HepG2 (cell line): ENCODE measurements around the gene POLDIP3. TPM values are rescaled to one million over a fixed set of nuclear protein-coding genes. Genes with fewer than 3 reads are reported as not detected.

Experiments
- BCL6 ChIP-seq: IDR thresholded peaks from 2 replicates; pipeline ENCODE4 v1.6.1; 2016; ENCODE audit warnings: missing genetic modification reagents, missing compliant biosample characterization
- MIXL1 ChIP-seq: IDR thresholded peaks from 2 replicates; pipeline ENCODE4 v1.6.1; 2016
- RFXAP ChIP-seq: sonication (generic); formaldehyde crosslinking; IDR thresholded peaks from 2 replicates; pipeline ENCODE4 v1.4.0; 2020; ENCODE audit warnings: missing genetic modification reagents, borderline replicate concordance
- SMAD1 ChIP-seq: sonication (generic); formaldehyde crosslinking; IDR thresholded peaks from 2 replicates; pipeline ENCODE4 v1.4.0; 2020; ENCODE audit warnings: missing genetic modification reagents, low read depth, mild to moderate bottlenecking, borderline replicate concordance
- SRF ChIP-seq: IDR thresholded peaks from 2 replicates; pipeline ENCODE4 v1.6.1; 2011; ENCODE audit warnings: mild to moderate bottlenecking, low read depth, low read length, moderate library complexity
- TBX2 ChIP-seq: sonication (generic); formaldehyde crosslinking; IDR thresholded peaks from 2 replicates; pipeline ENCODE4 v1.5.0; 2020; ENCODE audit warnings: missing genetic modification reagents, mild to moderate bottlenecking, borderline replicate concordance
- YEATS2 ChIP-seq: sonication (generic); formaldehyde crosslinking; IDR thresholded peaks from 2 replicates; pipeline ENCODE4 v1.4.0; 2020; ENCODE audit warnings: missing genetic modification reagents, borderline replicate concordance
- ZNF235 ChIP-seq: sonication (generic); formaldehyde crosslinking; IDR thresholded peaks from 2 replicates; pipeline ENCODE4 v1.8.1; 2023; ENCODE audit warnings: mild to moderate bottlenecking, missing genetic modification reagents, borderline replicate concordance
- ZNF333 ChIP-seq: sonication (generic); formaldehyde crosslinking; IDR thresholded peaks from 2 replicates; pipeline ENCODE4 v1.4.0; 2020; ENCODE audit warnings: mild to moderate bottlenecking, missing genetic modification reagents, borderline replicate concordance
- ZNF619 ChIP-seq: sonication (generic); formaldehyde crosslinking; IDR thresholded peaks from 2 replicates; pipeline ENCODE4 v1.4.0; 2020; ENCODE audit warnings: mild to moderate bottlenecking, missing genetic modification reagents
- ZNF674 ChIP-seq: sonication (generic); formaldehyde crosslinking; IDR thresholded peaks from 2 replicates; pipeline ENCODE4 v1.5.0; 2020; ENCODE audit warnings: low read depth, mild to moderate bottlenecking, missing genetic modification reagents
- ZNF775 ChIP-seq: sonication (generic); formaldehyde crosslinking; IDR thresholded peaks from 2 replicates; pipeline ENCODE4 v1.4.0; 2020; ENCODE audit warnings: missing genetic modification reagents, mild to moderate bottlenecking, moderate library complexity, borderline replicate concordance
- polyA plus RNA-seq, 8 experiments: library from polyadenylated mRNA; depleted of rRNA in 3 of 8; stranded (reverse) in 7 of 8; unstranded in 1 of 8; fragments of >200 nt; fragmentation: Illumina TruSeq in 4 of 8; extraction: Trizol in 4 of 8; gene quantifications; 2 replicates each; pipeline versions ENCODE4 v1.2.1 to v1.2.3, GENCODE V29; 2011 to 2016; ENCODE audit warnings: low read depth in 4 of 8, missing spikeins in 1 of 8, mixed read lengths in 1 of 8; ENCODE audit not compliant: insufficient read depth in 1 of 8
- total RNA-seq, 5 experiments: library from RNA; depleted of rRNA; stranded (reverse); fragments of >200 nt; fragmentation: Illumina TruSeq; extraction: Trizol; gene quantifications; 2 replicates each; pipeline ENCODE4 v1.2.3, GENCODE V29; 2016; ENCODE audit warnings: low read depth in 1 of 5
- TF ChIP-seq, protein P1 (sequence below): sonication (generic); formaldehyde crosslinking; IDR thresholded peaks from 2 replicates; pipeline ENCODE4 v1.5.0; 2020; ENCODE audit warnings: mild to moderate bottlenecking, missing genetic modification reagents, borderline replicate concordance
- TF ChIP-seq, protein P2 (sequence below): sonication (generic); formaldehyde crosslinking; IDR thresholded peaks from 2 replicates; pipeline ENCODE4; 2020; ENCODE audit warnings: missing genetic modification reagents, mild to moderate bottlenecking, borderline replicate concordance
- TF ChIP-seq, protein P3 (sequence below): sonication (generic); formaldehyde crosslinking; IDR thresholded peaks from 2 replicates; pipeline ENCODE4 v1.4.0; 2020; ENCODE audit warnings: mild to moderate bottlenecking, missing genetic modification reagents
- TF ChIP-seq, protein P4 (sequence below): conservative IDR thresholded peaks from 2 replicates; pipeline ENCODE4 v1.6.1; 2018; ENCODE audit warnings: missing genetic modification reagents
- TF ChIP-seq, protein P5 (sequence below): sonication (generic); formaldehyde crosslinking; IDR thresholded peaks from 2 replicates; pipeline ENCODE4 v1.4.0; 2020; ENCODE audit warnings: missing genetic modification reagents, borderline replicate concordance

Gene POLDIP3
- total and polyA plus RNA-seq, 2 of the 13 experiments (the other 11 are each of a cell fraction or from before 2014, with no cell fraction given): 45.8 to 47.4 TPM

DNA sequence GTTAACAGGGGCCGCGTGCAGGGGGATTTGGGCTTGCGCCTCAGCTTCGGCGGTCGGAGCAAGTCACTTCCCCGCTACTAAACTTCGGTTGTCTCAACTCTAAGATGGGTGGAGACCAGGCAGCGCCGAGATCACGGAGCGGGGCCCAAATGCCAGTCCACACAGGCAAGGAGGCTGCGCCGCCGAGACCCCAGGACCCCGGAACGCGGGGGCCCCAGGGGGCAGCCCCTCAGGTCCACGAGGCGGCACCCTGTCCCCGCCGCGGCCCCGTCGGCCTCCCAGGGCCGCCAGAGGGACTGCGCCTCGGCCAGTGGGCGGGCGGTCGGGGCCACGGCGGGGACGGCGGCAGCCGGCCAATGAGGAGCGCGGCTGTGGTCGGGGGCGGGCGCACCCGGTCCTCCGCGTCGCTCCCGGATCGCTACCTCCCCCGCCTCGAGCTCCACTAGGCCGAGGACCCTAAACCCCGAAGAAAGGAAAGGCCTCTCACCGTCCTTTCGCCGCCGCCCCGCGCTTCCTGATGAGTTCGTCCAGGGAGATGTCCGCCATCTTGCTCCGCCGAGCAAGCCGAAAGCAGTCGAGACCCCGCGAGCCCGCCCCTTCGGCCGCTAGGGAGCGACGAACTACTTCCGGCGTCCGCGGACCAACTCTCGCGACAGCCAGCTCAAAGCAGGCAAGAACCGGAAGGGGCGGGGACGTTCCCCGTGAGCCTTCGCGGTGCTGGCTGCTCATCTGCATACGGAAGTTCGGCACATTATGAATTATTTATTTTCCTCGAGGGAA lies at the start of gene POLDIP3 (continued):
- TF ChIP-seq BCL6 (CRISPR knock-in tag) (no peak), MIXL1 (CRISPR knock-in tag) (no peak), RFXAP (CRISPR knock-in tag) (peak; percentile 17; the same call in 1 of the 2 replicates), ZNF619 (CRISPR knock-in tag) (peak; percentile 28; the same call in 1 of the 2 replicates), SMAD1 (CRISPR knock-in tag) (no peak), ZNF674 (peak; percentile 54; the same call in 1 of the 2 replicates), TBX2 (CRISPR knock-in tag) (peak; percentile 70), ZNF235 (CRISPR knock-in tag) (0 out of 2 replicates have a peak, but pooled peaks have one; percentile 1), ZNF333 (peak; percentile 6; the same call in 1 of the 2 replicates), ZNF775 (CRISPR knock-in tag) (0 out of 2 replicates have a peak, but pooled peaks have one; percentile 6), SRF (no peak), YEATS2 (CRISPR knock-in tag) (peak; percentile 91)
- TF ChIP-seq, protein P1, sequence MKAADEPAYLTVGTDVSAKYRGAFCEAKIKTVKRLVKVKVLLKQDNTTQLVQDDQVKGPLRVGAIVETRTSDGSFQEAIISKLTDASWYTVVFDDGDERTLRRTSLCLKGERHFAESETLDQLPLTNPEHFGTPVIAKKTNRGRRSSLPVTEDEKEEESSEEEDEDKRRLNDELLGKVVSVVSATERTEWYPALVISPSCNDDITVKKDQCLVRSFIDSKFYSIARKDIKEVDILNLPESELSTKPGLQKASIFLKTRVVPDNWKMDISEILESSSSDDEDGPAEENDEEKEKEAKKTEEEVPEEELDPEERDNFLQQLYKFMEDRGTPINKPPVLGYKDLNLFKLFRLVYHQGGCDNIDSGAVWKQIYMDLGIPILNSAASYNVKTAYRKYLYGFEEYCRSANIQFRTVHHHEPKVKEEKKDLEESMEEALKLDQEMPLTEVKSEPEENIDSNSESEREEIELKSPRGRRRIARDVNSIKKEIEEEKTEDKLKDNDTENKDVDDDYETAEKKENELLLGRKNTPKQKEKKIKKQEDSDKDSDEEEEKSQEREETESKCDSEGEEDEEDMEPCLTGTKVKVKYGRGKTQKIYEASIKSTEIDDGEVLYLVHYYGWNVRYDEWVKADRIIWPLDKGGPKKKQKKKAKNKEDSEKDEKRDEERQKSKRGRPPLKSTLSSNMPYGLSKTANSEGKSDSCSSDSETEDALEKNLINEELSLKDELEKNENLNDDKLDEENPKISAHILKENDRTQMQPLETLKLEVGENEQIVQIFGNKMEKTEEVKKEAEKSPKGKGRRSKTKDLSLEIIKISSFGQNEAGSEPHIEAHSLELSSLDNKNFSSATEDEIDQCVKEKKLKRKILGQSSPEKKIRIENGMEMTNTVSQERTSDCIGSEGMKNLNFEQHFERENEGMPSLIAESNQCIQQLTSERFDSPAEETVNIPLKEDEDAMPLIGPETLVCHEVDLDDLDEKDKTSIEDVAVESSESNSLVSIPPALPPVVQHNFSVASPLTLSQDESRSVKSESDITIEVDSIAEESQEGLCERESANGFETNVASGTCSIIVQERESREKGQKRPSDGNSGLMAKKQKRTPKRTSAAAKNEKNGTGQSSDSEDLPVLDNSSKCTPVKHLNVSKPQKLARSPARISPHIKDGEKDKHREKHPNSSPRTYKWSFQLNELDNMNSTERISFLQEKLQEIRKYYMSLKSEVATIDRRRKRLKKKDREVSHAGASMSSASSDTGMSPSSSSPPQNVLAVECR: peak; percentile 57; the same call in 1 of the 2 replicates
- TF ChIP-seq, protein P2, sequence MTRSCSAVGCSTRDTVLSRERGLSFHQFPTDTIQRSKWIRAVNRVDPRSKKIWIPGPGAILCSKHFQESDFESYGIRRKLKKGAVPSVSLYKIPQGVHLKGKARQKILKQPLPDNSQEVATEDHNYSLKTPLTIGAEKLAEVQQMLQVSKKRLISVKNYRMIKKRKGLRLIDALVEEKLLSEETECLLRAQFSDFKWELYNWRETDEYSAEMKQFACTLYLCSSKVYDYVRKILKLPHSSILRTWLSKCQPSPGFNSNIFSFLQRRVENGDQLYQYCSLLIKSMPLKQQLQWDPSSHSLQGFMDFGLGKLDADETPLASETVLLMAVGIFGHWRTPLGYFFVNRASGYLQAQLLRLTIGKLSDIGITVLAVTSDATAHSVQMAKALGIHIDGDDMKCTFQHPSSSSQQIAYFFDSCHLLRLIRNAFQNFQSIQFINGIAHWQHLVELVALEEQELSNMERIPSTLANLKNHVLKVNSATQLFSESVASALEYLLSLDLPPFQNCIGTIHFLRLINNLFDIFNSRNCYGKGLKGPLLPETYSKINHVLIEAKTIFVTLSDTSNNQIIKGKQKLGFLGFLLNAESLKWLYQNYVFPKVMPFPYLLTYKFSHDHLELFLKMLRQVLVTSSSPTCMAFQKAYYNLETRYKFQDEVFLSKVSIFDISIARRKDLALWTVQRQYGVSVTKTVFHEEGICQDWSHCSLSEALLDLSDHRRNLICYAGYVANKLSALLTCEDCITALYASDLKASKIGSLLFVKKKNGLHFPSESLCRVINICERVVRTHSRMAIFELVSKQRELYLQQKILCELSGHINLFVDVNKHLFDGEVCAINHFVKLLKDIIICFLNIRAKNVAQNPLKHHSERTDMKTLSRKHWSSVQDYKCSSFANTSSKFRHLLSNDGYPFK (CRISPR knock-in tag): peak; percentile 92
- TF ChIP-seq, protein P3, sequence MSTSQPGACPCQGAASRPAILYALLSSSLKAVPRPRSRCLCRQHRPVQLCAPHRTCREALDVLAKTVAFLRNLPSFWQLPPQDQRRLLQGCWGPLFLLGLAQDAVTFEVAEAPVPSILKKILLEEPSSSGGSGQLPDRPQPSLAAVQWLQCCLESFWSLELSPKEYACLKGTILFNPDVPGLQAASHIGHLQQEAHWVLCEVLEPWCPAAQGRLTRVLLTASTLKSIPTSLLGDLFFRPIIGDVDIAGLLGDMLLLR: no peak
- TF ChIP-seq, protein P4, sequence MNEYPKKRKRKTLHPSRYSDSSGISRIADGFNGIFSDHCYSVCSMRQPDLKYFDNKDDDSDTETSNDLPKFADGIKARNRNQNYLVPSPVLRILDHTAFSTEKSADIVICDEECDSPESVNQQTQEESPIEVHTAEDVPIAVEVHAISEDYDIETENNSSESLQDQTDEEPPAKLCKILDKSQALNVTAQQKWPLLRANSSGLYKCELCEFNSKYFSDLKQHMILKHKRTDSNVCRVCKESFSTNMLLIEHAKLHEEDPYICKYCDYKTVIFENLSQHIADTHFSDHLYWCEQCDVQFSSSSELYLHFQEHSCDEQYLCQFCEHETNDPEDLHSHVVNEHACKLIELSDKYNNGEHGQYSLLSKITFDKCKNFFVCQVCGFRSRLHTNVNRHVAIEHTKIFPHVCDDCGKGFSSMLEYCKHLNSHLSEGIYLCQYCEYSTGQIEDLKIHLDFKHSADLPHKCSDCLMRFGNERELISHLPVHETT (CRISPR knock-in tag): peak; percentile 35; the same call in 1 of the 2 replicates
- TF ChIP-seq, protein P5, sequence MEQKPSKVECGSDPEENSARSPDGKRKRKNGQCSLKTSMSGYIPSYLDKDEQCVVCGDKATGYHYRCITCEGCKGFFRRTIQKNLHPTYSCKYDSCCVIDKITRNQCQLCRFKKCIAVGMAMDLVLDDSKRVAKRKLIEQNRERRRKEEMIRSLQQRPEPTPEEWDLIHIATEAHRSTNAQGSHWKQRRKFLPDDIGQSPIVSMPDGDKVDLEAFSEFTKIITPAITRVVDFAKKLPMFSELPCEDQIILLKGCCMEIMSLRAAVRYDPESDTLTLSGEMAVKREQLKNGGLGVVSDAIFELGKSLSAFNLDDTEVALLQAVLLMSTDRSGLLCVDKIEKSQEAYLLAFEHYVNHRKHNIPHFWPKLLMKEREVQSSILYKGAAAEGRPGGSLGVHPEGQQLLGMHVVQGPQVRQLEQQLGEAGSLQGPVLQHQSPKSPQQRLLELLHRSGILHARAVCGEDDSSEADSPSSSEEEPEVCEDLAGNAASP (CRISPR knock-in tag): 0 out of 2 replicates have a peak, but pooled peaks have one; percentile 6
